GF-D8 (cell line): ENCODE results near the gene TAF11L8.
"Not testable (repeated sequence)": the region's sequence is repeated elsewhere in the genome, so short reads cannot be mapped to it uniquely, and the experiment has no call there.

Experiments used
- DNase-seq: peaks from one replicate; lab custom pipeline; 2025; lab: John Stamatoyannopoulos, UW

Gene TAF11L8

GRCh38 chr5:17590860-17591259 is at the start of gene TAF11L8:
Gene TAF11L8, minus strand, starts transcription at chr5:17590960.
- DNase-seq, result not testable (repeated sequence)

- DNase-seq, result no peak
These were observed 43.4 kb upstream of the TAF11L8 start, which contains the start of gene TAF11L14 for GRCh38 chr5:17634160-17634559. Gene TAF11L14, plus strand, starts transcription at chr5:17634460.

GRCh38 chr5:17631788-17632187 is 41.0 kb upstream of the TAF11L8 start, which contains the start of gene TAF11L13:
Gene TAF11L13, plus strand, starts transcription at chr5:17632088.
- not testable (repeated sequence) for DNase-seq

GRCh38 chr5:17625686-17626085 is 34.9 kb upstream of the TAF11L8 start:
- no peak for DNase-seq

- no peak for DNase-seq
These were observed 29.9 kb upstream of the TAF11L8 start for GRCh38 chr5:17620627-17621026.

- DNase-seq, result no peak
These were observed 28.6 kb upstream of the TAF11L8 start for GRCh38 chr5:17619354-17619753.

GRCh38 chr5:17614872-17615605 is 24.3 kb upstream of the TAF11L8 start:
- DNase-seq, result no peak

- not testable (repeated sequence) for DNase-seq
These were observed 19.3 kb upstream of the TAF11L8 start, which contains the start of gene TAF11L12 for GRCh38 chr5:17610092-17610491. Gene TAF11L12, plus strand, starts transcription at chr5:17610392.

- DNase-seq, result not testable (repeated sequence)
These were observed 16.7 kb upstream of the TAF11L8 start for GRCh38 chr5:17607461-17607860.

DNA sequence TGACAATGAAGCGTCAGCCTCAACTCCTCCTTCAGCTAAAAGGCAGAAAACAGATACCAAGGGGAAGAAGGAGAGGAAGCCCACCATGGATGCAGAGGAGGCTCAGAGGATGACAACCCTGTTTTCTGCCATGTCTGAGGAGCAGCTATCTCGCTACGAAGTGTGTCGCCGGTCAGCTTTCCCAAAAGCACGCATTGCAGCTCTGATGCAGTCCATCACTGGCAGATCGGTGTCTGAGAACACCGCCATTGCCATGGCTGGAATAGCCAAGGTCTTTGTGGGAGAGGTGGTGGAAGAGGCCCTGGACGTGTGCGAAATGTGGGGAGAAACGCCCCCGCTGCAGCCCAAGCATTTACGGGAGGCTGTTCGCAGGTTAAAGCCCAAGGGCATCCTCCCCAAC is 14.2 kb upstream of the TAF11L8 start:
- DNase-seq, result no peak

DNA sequence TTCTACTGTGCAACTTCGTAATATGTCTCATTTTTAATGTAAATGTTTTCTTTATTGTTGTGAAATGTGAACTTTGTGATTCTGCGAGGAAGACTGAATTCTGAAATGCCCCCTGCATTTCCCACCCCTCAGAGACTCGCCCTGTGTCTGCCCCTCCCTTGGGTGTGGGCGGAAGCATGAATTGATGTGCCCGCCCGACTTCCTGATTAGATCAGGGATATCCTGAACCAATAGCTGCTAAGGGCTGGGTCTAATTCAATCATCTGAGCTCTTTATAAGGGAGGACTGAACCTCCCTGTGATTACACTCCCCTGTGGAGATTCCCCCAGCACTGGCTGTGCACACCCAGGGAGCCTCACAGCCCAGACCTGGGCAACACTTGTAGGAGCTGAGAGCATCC is 13.1 kb upstream of the TAF11L8 start, which contains the start of gene TAF11L11:
Gene TAF11L11 (plus strand): TSS at position 304 of the 400 bp plus-strand sequence.
- DNase-seq, result not testable (repeated sequence)

GRCh38 chr5:17597728-17598127 is 7.0 kb upstream of the TAF11L8 start, which contains the start of gene TAF11L10:
Gene TAF11L10, minus strand, starts transcription at chr5:17597828.
- DNase-seq, result not testable (repeated sequence)

GRCh38 chr5:17594255-17594654 is 3.5 kb upstream of the TAF11L8 start, which contains the start of gene TAF11L9:
Gene TAF11L9, minus strand, starts transcription at chr5:17594394.
- not testable (repeated sequence) for DNase-seq

- not testable (repeated sequence) for DNase-seq
These were observed 5.1 kb downstream of the TAF11L8 start, which contains the start of gene TAF11L7 for GRCh38 chr5:17585658-17586057. Gene TAF11L7, minus strand, starts transcription at chr5:17585758.
